GM12878 (cell line): ENCODE data around the gene SLC35F3. TPM values are rescaled to one million over a fixed set of nuclear protein-coding genes. Genes with fewer than 3 reads are reported as not detected.

Experiments
- ATAC-seq: fragments of 200-7000 bp; cut with Tn5 transposase; 3 replicates; pipeline ENCODE4 v1.9.1; 2020; ENCODE audit warnings: mild to moderate bottlenecking, moderate library complexity
- BruUV-seq: library from RNA; stranded (reverse); fragments of 400-500 nt; replicated peaks from 2 replicates; lab custom pipeline; 2021; lab: Mats Ljungman, UMichigan
- CTCF ChIA-PET: fragments of 300-600 bp; sonication (Branson Sonifier 250); formaldehyde crosslinking; extraction: SDS; loops from one replicate; lab custom pipeline; 2021; ENCODE audit warnings: inconsistent platforms; lab: Yijun Ruan, JAX
- POLR2A ChIA-PET: fragments of 350-600 bp; formaldehyde crosslinking; extraction: SDS; loops from one replicate; lab custom pipeline; 2021; ENCODE audit warnings: inconsistent platforms; lab: Charles Lee
- RAD21 ChIA-PET: fragments of 300-600 bp; sonication (Branson Sonifier 250); formaldehyde crosslinking; loops from one replicate; lab custom pipeline; 2023; ENCODE audit warnings: antibody characterized with exemption; ENCODE audit not compliant: unreplicated experiment; lab: Charles Lee
- SMC1A ChIA-PET: fragments of 300-600 bp; sonication (Branson Sonifier 250); formaldehyde crosslinking; loops from one replicate; lab custom pipeline; 2023; ENCODE audit not compliant: unreplicated experiment, uncharacterized antibody; lab: Charles Lee
- DNase-seq: peaks from one replicate; pipeline ENCODE4 v3.0.0-alpha.2; 2011; ENCODE audit warnings: low read depth, low spot score
- FAIRE-seq: peaks from 3 replicates; lab custom pipeline; 2011; peaks lifted over from hg19 to GRCh38; lab: Jason Lieb, UNC
- H2AFZ ChIP-seq: 2 replicates; pipeline ENCODE4 v1.6.0; 2011; ENCODE audit warnings: low read depth, low read length, control low read depth; ENCODE audit not compliant: control insufficient read depth
- H3K27ac ChIP-seq: 2 replicates; pipeline ENCODE4 v1.5.1; 2011; ENCODE audit warnings: control low read depth; ENCODE audit not compliant: control insufficient read depth, insufficient read depth
- H3K27me3 ChIP-seq, 2 experiments: replicated peaks in 1 of 2; 2 replicates each; pipeline versions ENCODE4 v1.6.0 to v1.6.1; 2011; ENCODE audit warnings: low read length in 1 of 2; ENCODE audit not compliant: control insufficient read depth in 2 of 2, insufficient read depth in 2 of 2
- H3K36me3 ChIP-seq, 2 experiments: 2 replicates each; pipeline ENCODE4 v1.5.1; 2011; ENCODE audit warnings: low read length in 1 of 2; ENCODE audit not compliant: control insufficient read depth in 2 of 2, insufficient read depth in 2 of 2
- H3K4me1 ChIP-seq: 2 replicates; pipeline ENCODE4 v1.6.1; 2011; ENCODE audit warnings: mild to moderate bottlenecking, low read length, moderate library complexity, mixed read lengths; ENCODE audit not compliant: control insufficient read depth, insufficient read depth
- H3K4me2 ChIP-seq: 2 replicates; pipeline ENCODE4 v1.6.0; 2011; ENCODE audit warnings: control low read depth; ENCODE audit not compliant: control insufficient read depth, insufficient read depth
- H3K4me3 ChIP-seq: fragments of 200-600 bp; sonication (generic); 2 replicates; pipeline ENCODE4 v1.5.1; 2016
- H3K79me2 ChIP-seq: 2 replicates; pipeline ENCODE4 v1.6.0; 2011; ENCODE audit warnings: low read length; ENCODE audit not compliant: control insufficient read depth, insufficient read depth
- H3K9ac ChIP-seq: 2 replicates; pipeline ENCODE4 v1.8.0; 2011; ENCODE audit warnings: low read length, control low read depth, mixed read lengths; ENCODE audit not compliant: control insufficient read depth, insufficient read depth
- H3K9me3 ChIP-seq: replicated peaks from 3 replicates; pipeline ENCODE4 v1.5.1; 2011; ENCODE audit warnings: mild to moderate bottlenecking, low read length; ENCODE audit not compliant: control insufficient read depth, insufficient read depth
- H4K20me1 ChIP-seq: 2 replicates; pipeline ENCODE4 v1.6.0; 2011; ENCODE audit not compliant: control insufficient read depth, insufficient read depth
- BMI1 ChIP-seq: fragments of 450-650 bp; IDR thresholded peaks from 2 replicates; pipeline ENCODE4 v1.6.1; 2016; ENCODE audit warnings: mild to moderate bottlenecking, moderate library complexity, borderline replicate concordance
- WGBS: methylation state at CpG from one replicate; pipeline ENCODE4 v1.1.6; 2016; ENCODE audit warnings: low lambda C conversion rate; ENCODE audit not compliant: insufficient replicate concordance, insufficient coverage; ENCODE audit errors: missing lambda C conversion rate; 5-methylcytosine and 5-hydroxymethylcytosine counted together
- in situ Hi-C: fragments of 300-500 bp; cut with MboI; formaldehyde crosslinking; loops from 9 replicates; pipeline ENCODE4 v1.14.3; 2018; ENCODE audit warnings: mixed read lengths
- intact Hi-C: fragments of 100-400 bp; cut with micrococcal nuclease; formaldehyde crosslinking; loops from one replicate; pipeline ENCODE4 v1.14.2; 2022; ENCODE audit not compliant: unreplicated experiment
- polyA plus RNA-seq, 11 experiments: library from polyadenylated mRNA; depleted of rRNA in 4 of 11; unstranded in 6 of 11; stranded (reverse) in 5 of 11; fragments of >200 nt; fragmentation: Nextera tagmentation in 4 of 11; fragmentation: Illumina TruSeq in 1 of 11; extraction: Ambion mirVana in 4 of 11; extraction: Trizol in 1 of 11; gene quantifications; 1 replicate in 1 of 11; 2 replicates in 10 of 11; pipeline versions ENCODE4 v1.2.1 to v1.2.3, GENCODE V29; 2011 to 2016; ENCODE audit warnings: inconsistent platforms in 2 of 11, missing spikeins in 2 of 11, low read depth in 1 of 11
- total RNA-seq, 4 experiments: library from RNA; depleted of rRNA in 3 of 4; stranded (reverse); fragments of >200 nt in 3 of 4; fragmentation: Illumina TruSeq in 1 of 4; extraction: Trizol in 1 of 4; gene quantifications; 2 replicates each; pipeline versions ENCODE4 v1.2.1 to v1.2.3, GENCODE V29; 2013 to 2021
- TF ChIP-seq, protein P1 (sequence below): IDR thresholded peaks from 2 replicates; pipeline ENCODE4 v1.6.1; 2012; ENCODE audit warnings: improper control_type of control experiment, low read depth, low read length; ENCODE audit not compliant: insufficient replicate concordance
- TF ChIP-seq, protein P2 (sequence below): fragments of 450-650 bp; IDR thresholded peaks from 2 replicates; pipeline ENCODE4 v1.6.1; 2018; ENCODE audit warnings: mild to moderate bottlenecking, low read depth, moderate library complexity; ENCODE audit not compliant: partially characterized antibody
- TF ChIP-seq, protein P3 (sequence below): fragments of 450-650 bp; IDR thresholded peaks from 2 replicates; pipeline ENCODE4 v1.6.1; 2017; ENCODE audit warnings: antibody characterized with exemption, mild to moderate bottlenecking, moderate library complexity

SLC35F3 gene
- total and polyA plus RNA-seq, 10 of the 15 experiments (the other 5 are each of a cell fraction or from before 2014, with no cell fraction given), result 1.0 to 8.6 (median 5.7) TPM

DNA sequence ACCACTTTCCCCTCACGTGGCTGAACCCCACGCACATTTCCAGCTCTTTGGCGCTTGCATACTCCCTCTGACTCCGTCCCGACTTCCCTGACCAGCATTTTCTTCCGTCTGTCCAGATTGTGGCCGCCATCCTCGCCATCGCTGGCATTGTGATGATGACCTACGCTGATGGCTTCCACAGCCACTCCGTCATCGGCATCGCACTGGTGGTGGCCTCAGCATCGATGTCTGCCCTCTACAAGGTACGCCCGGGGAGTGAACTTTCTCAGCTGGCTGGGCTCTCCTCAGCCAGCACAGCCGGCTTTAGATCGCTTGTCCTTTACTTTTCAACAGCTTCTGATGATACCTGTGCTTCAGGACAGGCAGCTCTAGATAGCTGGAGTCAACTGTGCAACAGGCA, 412.0 kb downstream of the SLC35F3 start:
- FAIRE-seq, result no peak
- no peaks in the 10 kb centered on the region; a peak in 1 of 4 replicates for H3K27me3 ChIP-seq

More for the DNA sequence above, 412.0 kb downstream of the SLC35F3 start:
- CTCF ChIA-PET, result interaction anchor here (1.3 to 11.7 kb wide), 2 partner anchors 10 to 103 kb away, joined by 3 to 127 read pairs; no protein-coding TSS in a partner anchor
- no peak overlapping the region for H3K9ac ChIP-seq
- POLR2A ChIA-PET, result no interaction called here
- RAD21 ChIA-PET, result no interaction called here
- H3K4me3 ChIP-seq, result no peak overlapping the region
- H4K20me1 ChIP-seq, result no peaks in the 10 kb centered on the region
- ATAC-seq, result no peak
- H3K27ac ChIP-seq, result no peak overlapping the region
- no peak overlapping the region for H2AFZ ChIP-seq
- in situ Hi-C loops (loop anchor here (25.0 kb wide), 1 partner anchor 104 kb away; no protein-coding TSS in a partner anchor), intact Hi-C loops (no loop called here)
- no peak for DNase-seq
- SMC1A ChIA-PET, result no interaction called here
- BruUV-seq, result no TSS peak
- 49% methylated on average over 18 of the region's 18 CpGs for WGBS
- H3K4me2 ChIP-seq, result no peak overlapping the region
- no peaks in the 10 kb centered on the region; the same call in 1 of the 2 replicates for H3K4me1 ChIP-seq
- no peaks in the 10 kb centered on the region for H3K79me2 ChIP-seq
- H3K9me3 ChIP-seq, result no peaks in the 10 kb centered on the region
- no peaks in the 10 kb centered on the region for H3K36me3 ChIP-seq
- TF ChIP-seq, protein P1, sequence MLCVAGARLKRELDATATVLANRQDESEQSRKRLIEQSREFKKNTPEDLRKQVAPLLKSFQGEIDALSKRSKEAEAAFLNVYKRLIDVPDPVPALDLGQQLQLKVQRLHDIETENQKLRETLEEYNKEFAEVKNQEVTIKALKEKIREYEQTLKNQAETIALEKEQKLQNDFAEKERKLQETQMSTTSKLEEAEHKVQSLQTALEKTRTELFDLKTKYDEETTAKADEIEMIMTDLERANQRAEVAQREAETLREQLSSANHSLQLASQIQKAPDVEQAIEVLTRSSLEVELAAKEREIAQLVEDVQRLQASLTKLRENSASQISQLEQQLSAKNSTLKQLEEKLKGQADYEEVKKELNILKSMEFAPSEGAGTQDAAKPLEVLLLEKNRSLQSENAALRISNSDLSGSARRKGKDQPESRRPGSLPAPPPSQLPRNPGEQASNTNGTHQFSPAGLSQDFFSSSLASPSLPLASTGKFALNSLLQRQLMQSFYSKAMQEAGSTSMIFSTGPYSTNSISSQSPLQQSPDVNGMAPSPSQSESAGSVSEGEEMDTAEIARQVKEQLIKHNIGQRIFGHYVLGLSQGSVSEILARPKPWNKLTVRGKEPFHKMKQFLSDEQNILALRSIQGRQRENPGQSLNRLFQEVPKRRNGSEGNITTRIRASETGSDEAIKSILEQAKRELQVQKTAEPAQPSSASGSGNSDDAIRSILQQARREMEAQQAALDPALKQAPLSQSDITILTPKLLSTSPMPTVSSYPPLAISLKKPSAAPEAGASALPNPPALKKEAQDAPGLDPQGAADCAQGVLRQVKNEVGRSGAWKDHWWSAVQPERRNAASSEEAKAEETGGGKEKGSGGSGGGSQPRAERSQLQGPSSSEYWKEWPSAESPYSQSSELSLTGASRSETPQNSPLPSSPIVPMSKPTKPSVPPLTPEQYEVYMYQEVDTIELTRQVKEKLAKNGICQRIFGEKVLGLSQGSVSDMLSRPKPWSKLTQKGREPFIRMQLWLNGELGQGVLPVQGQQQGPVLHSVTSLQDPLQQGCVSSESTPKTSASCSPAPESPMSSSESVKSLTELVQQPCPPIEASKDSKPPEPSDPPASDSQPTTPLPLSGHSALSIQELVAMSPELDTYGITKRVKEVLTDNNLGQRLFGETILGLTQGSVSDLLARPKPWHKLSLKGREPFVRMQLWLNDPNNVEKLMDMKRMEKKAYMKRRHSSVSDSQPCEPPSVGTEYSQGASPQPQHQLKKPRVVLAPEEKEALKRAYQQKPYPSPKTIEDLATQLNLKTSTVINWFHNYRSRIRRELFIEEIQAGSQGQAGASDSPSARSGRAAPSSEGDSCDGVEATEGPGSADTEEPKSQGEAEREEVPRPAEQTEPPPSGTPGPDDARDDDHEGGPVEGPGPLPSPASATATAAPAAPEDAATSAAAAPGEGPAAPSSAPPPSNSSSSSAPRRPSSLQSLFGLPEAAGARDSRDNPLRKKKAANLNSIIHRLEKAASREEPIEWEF, result no peak
- TF ChIP-seq, protein P2, sequence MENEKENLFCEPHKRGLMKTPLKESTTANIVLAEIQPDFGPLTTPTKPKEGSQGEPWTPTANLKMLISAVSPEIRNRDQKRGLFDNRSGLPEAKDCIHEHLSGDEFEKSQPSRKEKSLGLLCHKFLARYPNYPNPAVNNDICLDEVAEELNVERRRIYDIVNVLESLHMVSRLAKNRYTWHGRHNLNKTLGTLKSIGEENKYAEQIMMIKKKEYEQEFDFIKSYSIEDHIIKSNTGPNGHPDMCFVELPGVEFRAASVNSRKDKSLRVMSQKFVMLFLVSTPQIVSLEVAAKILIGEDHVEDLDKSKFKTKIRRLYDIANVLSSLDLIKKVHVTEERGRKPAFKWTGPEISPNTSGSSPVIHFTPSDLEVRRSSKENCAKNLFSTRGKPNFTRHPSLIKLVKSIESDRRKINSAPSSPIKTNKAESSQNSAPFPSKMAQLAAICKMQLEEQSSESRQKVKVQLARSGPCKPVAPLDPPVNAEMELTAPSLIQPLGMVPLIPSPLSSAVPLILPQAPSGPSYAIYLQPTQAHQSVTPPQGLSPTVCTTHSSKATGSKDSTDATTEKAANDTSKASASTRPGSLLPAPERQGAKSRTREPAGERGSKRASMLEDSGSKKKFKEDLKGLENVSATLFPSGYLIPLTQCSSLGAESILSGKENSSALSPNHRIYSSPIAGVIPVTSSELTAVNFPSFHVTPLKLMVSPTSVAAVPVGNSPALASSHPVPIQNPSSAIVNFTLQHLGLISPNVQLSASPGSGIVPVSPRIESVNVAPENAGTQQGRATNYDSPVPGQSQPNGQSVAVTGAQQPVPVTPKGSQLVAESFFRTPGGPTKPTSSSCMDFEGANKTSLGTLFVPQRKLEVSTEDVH, result no peak
- no peak for TF ChIP-seq BMI1
- TF ChIP-seq, protein P3, sequence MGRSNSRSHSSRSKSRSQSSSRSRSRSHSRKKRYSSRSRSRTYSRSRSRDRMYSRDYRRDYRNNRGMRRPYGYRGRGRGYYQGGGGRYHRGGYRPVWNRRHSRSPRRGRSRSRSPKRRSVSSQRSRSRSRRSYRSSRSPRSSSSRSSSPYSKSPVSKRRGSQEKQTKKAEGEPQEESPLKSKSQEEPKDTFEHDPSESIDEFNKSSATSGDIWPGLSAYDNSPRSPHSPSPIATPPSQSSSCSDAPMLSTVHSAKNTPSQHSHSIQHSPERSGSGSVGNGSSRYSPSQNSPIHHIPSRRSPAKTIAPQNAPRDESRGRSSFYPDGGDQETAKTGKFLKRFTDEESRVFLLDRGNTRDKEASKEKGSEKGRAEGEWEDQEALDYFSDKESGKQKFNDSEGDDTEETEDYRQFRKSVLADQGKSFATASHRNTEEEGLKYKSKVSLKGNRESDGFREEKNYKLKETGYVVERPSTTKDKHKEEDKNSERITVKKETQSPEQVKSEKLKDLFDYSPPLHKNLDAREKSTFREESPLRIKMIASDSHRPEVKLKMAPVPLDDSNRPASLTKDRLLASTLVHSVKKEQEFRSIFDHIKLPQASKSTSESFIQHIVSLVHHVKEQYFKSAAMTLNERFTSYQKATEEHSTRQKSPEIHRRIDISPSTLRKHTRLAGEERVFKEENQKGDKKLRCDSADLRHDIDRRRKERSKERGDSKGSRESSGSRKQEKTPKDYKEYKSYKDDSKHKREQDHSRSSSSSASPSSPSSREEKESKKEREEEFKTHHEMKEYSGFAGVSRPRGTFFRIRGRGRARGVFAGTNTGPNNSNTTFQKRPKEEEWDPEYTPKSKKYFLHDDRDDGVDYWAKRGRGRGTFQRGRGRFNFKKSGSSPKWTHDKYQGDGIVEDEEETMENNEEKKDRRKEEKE, result no peak
